GM19043 (cell line): ENCODE data around the gene NLRP7.
"Not testable (repeated sequence)": the region's sequence is repeated elsewhere in the genome, so short reads cannot be mapped to it uniquely, and the experiment has no call there.

ENCODE experiments used
- ATAC-seq: cut with Tn5 transposase; IDR thresholded peaks from one replicate; pipeline ENCODE4 v1.9.1; 2021; ENCODE audit warnings: low read depth; ENCODE audit not compliant: unreplicated experiment

NLRP7 gene

DNA sequence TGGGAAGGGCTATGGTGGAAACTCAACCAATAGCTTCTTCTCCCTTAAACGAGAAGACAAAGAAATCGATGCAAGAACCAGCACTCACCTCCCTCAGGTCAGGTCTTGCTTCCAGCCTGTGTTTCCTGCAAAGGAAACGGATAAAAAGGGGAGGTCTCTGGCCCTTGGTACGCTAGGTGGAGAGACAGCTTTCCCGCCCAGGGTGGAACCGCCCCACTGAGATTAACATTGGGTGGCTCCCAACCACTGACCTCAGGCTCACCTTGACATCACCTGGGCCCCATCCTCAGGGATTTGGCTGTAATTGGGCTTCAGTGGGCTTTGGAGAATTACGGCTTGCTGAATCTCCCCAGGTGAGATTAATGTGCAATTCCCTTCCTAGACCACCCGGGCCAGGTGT, at the start of gene NLRP7:
Gene NLRP7 (minus strand): TSS at position 150 of the 400 bp plus-strand sequence.
- no peak for ATAC-seq

DNA sequence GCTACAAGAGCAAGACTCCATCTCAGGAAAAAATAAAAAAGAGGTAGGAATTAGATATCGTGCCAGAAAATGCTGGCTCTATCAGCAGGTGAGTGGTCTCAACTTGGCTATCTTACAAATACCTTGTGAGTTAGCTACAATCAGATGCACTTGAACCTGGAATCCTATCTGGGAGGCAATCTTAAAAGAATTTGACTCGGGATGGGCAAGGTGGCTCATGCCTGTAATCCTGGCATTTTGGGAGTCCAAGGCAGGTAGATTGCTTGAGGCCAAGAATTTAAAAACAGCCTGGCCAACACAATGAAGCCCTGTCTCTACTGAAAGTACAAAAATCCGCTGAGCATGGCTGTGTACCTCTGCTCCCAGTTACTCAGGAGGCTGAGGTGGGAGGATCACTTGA, 48.2 kb upstream of the NLRP7 start:
- no peak for ATAC-seq

DNA sequence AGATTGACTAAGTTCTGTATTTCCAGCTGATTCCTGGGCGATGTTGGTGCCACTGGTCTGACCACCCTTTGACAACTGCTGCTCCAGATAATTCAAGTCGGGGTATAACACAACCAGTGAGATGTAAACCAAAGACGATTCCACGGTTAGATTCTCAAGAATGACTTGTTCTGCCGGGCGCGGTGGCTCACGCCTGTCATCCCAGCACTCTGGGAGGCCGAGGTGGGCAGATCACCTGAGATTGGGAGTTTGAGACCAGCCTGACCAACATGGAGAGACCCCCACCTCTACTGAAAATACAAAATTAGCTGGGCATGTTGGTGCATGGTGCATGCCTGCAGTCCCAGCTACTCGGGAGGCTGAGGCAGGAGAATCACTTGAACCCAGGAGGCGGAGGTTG, 42.2 kb upstream of the NLRP7 start:
- not testable (repeated sequence) for ATAC-seq

DNA sequence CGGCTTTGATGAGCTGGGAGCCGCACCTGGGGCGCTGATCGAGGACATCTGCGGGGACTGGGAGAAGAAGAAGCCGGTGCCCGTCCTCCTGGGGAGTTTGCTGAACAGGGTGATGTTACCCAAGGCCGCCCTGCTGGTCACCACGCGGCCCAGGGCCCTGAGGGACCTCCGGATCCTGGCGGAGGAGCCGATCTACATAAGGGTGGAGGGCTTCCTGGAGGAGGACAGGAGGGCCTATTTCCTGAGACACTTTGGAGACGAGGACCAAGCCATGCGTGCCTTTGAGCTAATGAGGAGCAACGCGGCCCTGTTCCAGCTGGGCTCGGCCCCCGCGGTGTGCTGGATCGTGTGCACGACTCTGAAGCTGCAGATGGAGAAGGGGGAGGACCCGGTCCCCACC, 35.2 kb upstream of the NLRP7 start:
- not testable (repeated sequence) for ATAC-seq

DNA sequence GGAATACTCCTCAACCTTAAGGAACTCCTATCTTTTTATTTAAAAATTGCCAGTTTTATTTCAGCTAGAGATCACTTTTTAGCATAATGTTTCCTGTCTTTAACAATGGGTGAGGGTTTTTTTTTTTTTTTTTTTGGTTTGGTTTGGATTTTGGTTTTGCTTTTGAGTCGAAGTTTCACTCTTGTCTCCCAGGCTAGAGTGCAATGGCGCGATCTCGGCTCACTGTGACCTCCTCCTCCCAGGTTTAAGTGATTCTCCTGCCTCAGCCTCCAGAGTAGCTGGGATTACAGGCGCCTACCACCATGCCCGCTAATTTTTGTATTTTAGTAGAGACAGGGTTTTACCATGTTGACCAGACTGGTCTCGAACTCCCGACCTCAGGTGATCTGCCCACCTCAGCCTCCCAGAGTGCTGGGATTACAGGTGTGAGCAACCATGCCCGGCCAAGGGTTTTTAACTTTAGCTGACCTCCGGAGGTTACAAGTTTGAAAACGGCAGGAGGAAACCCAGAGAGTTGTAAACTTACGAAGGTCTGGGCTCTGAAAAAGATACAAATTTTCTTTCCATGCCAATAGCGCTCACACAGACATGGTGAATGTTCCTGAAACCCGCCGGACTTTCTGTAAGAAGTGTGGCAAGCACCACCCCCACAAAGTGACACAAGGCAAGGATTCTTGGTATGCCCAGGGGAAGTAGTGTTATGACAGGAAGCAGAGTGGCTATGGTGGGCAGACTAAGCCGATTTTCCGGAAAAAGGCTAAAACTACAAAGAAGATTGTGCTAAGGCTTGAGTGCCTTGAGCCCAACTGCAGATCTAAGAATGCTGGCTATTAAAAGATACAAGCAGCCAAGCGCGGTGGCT, 26.1 kb upstream of the NLRP7 start:
- ATAC-seq = not testable (repeated sequence)

DNA sequence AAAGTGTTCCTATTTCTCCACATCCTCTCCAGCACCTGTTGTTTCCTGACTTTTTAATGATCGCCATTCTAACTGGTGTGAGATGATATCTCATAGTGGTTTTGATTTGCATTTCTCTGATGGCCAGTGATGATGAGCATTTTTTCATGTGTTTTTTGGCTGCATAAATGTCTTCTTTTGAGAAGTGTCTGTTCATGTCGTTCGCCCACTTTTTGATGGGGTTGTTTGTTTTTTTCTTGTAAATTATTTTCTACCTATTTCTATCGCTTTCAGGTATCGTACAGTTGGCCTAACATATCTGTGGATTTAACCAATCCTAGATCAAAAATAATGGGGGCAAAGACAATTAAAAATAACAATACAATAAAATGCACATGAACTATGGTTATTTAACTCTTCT, 24.1 kb upstream of the NLRP7 start:
- ATAC-seq = not testable (repeated sequence)

DNA sequence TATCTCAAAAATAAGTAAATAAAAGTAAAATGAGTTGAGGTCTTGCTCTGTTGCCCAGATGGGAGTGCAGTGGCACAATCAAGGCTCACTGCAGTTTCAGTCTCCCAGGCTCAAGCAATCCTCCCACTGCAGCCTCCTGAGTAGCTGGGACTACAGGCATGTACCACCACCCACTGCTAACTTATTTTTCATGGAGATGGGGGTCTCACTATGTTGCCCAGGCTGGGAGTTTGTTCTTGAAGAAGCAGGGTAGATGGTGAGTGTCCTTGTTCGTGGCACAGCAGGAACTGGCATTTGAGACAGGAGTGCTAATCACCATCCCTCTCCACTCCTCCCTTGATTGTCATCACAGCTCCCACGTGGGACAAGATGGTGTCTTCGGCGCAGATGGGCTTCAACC, 22.3 kb upstream of the NLRP7 start:
- ATAC-seq = no peak

DNA sequence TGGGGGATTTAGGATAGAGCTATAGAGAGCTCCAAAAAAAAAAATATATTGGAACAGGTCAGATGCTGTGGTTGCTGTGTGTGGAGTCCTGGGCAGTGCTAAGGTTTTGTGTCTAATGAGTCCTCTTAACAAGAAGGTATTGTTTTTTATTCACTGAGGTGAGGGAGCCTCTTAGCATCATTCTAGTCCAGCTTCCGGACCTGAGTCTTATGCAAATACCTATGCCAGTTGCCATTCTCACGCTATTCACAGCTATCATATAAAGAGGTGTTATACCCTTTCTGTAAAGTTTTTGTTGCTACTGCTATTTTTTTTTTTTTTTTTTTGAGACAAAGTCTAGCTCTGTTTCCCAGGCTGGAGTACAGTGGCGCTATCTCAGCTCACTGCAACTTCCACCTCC, 20.3 kb upstream of the NLRP7 start:
- ATAC-seq = no peak

DNA sequence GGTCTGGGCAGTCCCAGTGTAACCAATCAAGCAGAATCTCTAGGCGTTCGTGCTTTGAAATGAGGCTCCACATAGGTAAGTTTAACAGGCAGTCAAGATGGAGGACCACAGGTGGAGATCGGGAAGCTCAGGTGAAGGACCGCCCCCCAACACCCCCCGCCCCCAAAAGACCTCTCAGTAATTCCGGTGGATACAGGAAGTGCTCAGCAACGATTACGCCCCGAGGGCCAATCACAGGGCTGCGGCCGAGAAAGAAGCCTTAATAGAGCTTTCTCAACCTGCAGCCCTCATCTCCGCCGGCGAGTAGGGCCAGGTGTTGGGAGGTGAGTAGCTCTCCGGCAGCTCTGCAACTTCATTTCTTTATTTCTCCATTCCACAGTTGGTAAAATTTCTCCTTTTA, 17.7 kb upstream of the NLRP7 start:
- not testable (repeated sequence) for ATAC-seq

DNA sequence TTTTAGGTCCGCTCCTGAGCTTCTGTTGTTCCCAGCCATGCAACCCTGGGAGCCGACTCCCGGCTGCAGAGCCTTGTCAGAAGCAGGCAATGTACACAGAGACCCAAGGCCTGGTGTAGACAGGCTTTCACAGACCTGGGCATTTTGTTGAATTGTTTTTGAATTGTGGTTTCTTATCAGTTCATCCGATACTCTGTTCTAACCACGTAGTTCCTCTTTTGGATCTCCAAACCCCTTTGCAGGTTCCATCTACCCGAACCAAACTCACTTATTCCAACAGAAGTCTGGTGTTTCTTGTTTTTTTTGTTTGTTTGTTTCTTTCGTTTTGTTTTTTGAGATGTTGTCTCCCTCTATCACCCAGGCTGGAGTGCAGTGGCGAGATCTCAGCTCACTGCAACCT, 12.5 kb upstream of the NLRP7 start:
- ATAC-seq = no peak

DNA sequence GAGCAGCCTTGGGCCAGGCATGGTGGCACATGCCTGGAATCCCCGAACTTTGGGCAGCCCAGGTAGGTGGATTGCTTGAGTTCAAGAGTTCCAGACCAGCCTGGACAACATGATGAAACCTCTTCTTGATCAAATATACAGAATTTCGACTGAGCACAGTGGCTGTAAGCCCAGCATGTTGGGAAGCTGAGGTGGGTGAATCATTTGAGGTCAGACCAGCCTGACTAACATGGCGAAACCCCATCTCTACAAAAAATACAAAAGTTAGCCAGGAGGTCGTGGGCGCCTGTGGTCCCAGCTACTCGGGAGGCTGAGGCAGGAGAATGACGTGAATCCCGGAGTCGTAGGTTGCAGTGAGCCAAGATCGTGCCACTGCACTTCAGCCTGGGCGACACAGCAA, 8.0 kb upstream of the NLRP7 start:
- no peak for ATAC-seq

DNA sequence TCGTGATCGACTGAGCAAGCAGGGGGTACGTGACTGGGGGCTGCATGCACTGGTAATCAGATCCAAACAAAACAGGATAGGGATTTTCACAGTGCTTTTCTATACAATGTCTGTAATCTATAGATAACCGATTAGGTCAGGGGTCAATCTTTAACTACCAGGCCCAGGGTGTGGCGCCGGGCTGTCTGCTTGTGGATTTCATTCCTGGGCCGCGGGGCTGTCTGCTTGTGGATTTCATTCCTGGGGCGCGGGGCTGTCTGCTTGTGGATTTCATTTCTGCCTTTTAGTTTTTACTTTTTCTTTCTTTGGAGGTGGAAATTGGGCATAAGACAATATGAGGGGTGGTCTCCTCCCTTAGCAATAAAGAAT, 6.0 kb upstream of the NLRP7 start:
- ATAC-seq = not testable (repeated sequence)

DNA sequence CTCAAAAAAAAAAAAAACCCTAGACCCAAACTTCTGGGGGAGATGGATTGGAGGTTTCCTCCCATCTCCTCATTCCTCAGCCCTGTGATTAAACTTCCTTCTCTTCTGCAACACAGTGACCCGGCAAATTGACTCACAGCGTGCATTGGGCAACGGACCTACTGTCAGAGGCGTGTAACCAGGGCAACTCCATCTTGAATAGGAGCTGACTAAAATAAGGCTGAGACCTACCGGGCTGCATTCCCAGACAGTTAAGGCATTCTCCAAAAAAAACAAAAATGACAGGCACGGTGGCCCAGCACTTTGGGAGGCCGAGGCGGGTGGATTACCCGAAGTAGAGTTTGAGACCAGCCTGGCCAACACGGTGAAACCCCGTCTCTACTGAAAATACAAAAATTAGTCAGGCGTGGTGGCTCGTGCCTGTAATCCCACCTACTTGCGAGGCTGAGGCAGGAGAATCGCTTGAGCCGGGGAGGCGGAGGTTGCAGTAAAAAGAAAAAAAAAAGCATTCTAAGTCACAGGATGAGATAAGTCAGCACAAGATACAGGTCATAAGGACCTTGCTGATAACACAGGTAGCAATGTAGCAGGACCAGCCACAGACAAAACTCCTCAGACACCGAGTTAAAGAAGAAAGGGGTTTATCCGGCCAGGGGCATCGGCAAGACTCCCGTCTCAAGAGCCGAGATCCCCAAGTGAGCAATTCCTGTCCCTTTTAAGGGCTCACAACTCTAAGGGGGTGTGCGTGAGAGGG, 5.4 kb upstream of the NLRP7 start:
- ATAC-seq = no peak

DNA sequence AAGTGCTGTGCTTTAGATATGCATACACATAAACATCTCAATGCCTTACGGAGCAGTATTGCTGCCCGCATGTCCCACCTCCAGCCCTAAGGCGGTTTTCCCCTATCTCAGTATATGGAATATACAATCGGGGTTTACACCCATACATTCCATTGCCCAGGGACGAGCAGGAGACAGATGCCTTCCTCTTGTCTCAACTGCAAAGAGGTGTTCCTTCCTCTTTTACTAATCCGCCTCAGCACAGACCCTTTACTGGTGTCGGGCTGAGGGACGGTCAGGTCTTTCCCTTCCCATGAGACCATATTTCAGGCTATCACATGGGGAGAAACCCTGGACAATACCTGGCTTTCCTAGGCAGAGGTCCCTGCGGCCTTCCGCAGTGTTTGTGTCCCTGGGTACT, 3.2 kb upstream of the NLRP7 start:
- ATAC-seq = not testable (repeated sequence)

DNA sequence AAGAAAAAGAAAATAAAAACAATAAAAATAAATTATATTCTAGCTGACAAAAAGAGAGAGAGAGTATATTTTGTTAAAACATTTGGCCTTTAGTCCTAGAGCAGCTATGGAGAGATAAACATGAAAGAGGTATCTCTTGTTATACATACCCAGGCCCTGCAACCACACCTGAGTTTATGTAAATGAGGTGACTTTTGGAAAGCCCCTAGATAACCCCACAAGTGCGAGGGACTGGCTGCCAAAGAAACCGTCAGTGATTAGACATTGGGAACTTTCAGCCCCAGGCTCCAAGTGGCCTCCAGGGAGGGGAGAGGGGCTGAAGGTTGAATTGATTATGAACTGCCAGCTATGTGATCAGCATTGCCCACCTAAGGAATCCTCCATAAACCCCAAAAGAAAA, 2.1 kb upstream of the NLRP7 start:
- ATAC-seq = no peak

DNA sequence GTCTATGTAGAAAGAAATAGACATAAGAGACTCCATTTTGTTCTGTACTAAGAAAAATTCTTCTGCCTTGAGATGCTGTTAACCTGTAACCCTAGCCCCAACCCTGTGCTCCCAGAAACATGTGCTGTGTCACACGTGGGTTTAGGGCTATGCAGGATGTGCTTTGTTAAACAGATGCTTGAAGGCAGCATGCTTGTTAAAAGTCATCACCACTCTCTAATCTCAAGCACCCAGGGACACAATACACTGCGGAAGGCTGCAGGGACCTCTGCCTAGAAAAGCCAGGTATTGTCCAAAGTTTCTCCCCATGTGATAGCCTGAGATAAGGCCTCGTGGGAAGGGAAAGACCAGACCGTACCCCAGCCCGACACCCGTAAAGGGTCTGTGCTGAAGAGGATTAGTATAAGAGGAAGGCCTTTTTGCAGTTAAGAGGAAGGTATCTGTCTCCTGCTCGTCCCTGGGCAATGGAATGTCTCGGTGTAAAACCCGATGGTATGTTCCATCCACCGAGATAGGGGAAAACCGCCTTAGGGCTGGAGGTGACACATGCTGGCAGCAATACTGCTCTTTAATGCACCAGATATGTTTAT, 3.5 kb downstream of the NLRP7 start:
- not testable (repeated sequence) for ATAC-seq

DNA sequence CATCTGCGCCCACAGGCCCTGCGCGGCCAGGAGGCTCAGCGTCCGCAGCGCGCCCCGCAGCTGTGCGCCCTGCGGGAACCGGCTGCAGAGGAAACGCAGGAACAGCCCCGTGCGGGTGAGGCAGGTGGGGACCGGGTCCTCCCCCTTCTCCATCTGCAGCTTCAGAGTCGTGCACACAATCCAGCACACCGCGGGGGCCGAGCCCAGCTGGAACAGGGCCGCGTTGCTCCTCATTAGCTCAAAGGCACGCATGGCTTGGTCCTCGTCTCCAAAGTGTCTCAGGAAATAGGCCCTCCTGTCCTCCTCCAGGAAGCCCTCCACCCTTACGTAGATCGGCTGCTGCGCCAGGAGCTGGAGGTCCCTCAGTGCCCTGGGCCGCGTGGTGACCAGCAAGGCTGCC, 7.8 kb downstream of the NLRP7 start:
- ATAC-seq = not testable (repeated sequence)

DNA sequence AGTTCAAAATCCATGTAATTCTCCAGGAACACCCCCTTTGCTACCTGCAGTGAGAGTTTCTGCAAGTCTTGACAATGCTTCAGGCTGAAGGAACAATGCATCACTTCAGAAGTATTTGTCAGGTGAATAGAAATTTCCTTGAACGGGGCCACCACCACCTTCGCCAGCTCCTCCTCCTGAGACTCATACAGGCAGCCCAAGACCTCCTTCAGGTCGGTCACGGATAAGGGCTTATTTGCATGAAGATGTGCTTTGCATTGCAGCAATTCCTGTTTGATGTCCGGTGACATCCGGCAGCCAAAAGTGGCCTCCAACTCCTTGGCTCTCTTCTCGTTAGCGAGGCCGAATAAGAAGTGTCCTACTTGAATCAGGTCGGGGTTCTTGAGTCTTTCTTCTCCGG, 8.4 kb downstream of the NLRP7 start:
- ATAC-seq = no peak

DNA sequence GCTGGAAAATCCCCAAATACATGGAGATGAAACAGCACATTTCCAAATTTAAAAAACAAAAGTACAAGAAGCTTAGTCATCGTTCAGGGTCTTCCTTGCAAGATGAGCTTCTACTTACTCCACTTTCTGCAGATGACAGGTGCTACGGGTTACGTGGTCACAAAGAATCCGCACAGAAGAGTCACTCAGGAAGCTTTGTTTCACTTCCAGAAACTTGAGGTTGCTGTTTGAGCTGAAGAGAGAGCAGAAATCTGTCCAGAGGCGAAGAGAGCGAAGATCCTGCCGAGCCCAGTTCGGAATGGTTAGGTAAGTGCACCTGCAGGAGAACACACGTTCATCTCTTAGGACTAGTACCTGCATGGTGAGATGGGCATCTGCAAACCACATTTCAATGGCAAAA, 9.4 kb downstream of the NLRP7 start:
- no peak for ATAC-seq

DNA sequence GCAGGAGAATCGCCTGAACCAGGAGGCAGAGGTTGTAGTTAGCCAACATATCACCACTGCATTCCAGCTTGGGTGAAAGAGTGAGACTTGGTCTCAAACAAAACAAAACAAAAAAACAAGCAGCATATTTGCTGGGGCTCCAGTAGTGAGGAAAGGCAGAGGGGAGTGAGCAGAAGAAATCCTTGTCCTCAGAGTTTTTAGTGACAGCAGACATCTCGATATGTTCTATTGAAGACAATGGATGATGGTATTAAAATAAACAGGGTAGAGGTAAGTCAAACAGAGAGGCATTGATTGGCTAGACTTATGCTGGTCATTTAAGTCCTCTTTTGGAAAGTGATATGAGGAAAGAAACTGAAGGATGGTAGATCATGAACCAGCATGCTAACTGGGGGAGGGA, 19.0 kb downstream of the NLRP7 start:
- ATAC-seq = no peak

DNA sequence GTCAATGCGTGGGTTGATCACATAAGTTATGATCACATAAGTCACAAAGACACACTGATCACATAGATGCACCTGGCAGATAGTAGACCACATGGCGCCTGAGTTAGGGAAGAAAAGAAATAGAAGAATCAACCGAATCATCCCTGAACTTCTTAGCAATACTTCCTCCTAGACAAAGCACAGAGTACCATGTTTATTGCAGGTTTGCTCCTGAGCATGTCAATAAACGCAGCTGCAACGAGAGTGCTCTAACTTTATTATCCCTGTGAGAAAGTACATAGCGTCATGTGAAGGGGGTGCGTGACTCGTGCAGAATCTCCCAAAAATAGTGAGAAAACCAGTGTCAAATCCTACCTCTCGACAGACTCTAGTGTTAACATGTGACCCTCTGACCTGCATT, 24.1 kb downstream of the NLRP7 start:
- no peak for ATAC-seq

DNA sequence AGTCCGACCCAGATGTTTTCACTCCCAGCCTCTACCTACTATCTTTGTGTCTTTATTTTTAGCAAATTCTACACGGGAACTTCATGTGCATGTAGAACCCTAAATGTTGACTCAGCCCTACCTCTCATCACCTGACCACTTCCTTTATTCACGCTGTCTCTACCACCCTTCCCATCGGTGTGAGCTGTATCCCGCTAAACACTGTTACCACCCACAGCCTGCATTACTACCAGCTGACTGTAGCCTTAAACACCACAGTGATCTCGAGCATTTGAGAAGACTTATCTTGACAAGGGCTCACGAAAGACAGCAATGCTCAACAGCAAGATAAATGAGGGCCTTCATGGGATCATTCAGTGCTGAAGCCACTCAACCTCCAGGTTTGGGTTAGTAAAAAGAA, 26.2 kb downstream of the NLRP7 start:
- ATAC-seq = no peak
